ENCODE results near the gene CLK3. TPM values are rescaled to one million over a fixed set of nuclear protein-coding genes. Genes with fewer than 3 reads are reported as not detected.

The CLK3 gene
- polyA plus RNA-seq, 1 of the 3 experiments (the other 2 are of a cell fraction) = 67.7 TPM

DNA sequence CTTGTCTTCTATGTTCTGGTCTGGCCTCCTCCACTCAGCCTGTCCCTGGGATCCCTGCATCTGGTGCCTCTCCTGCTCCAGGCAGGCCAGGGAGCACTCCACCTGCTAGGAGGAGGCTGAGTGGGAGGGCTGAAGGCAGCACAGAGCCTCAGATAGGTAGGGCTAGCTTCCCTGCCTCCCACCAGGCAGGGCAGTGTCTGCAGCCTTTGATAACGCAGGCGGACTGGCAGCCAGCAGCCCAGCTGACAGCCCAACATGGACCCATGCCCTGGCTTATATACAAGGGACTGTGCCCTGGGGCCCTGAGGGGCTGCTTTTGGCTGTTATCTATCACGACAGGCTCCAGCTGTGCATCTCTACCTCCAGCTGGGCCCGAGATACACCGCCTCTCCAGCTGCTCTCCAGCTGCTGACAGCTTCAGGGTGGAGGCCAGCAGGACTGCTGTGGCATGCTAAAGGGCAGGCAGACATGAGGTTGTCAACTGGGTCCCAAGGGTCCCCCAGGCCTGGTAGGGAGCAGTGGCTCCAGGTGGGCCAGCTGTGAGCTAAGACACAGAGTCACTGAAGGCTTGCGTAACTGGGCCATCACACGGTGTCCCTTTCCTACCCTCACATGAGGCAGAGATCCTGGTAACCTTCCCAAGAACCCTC, 5.2 kb upstream of the CLK3 start (continued):
- TF ChIP-seq CHD2 (IDR thresholded peaks at IDR 0.05; ENCODE audit: low read length, partially characterized antibody) (peak; percentile 35), MAX (IDR thresholded peaks at IDR 0.05; ENCODE audit: low read depth) (no peak), GATA2 (CRISPR knock-in tag; IDR thresholded peaks at IDR 0.05) (peak; percentile 83), SIN3A (IDR thresholded peaks at IDR 0.05; ENCODE audit: borderline replicate concordance, low read depth, low read length) (no peak), NRF1 (IDR thresholded peaks at IDR 0.05; ENCODE audit: low read depth, low read length) (no peak), POLR2AphosphoS5 (IDR thresholded peaks at IDR 0.05; ENCODE audit: low read depth, low read length) (no peak), TEAD4 (IDR thresholded peaks at IDR 0.05; ENCODE audit: borderline replicate concordance, insufficient read depth) (no peak), MEF2A (IDR thresholded peaks at IDR 0.05; ENCODE audit: borderline replicate concordance, low read depth) (no peak), REST (IDR thresholded peaks at IDR 0.05; ENCODE audit: low read depth, low read length) (no peak), JUND (IDR thresholded peaks at IDR 0.05) (no peak), RAD21 (IDR thresholded peaks at IDR 0.05; ENCODE audit: low read length) (0 out of 2 replicates have a peak, but pooled peaks have one; percentile 5), RXRA (IDR thresholded peaks at IDR 0.05; ENCODE audit: borderline replicate concordance, low read depth) (no peak), SMC3 (IDR thresholded peaks at IDR 0.05; ENCODE audit: low read depth, low read length) (no peak)
- TF ChIP-seq, protein P1, sequence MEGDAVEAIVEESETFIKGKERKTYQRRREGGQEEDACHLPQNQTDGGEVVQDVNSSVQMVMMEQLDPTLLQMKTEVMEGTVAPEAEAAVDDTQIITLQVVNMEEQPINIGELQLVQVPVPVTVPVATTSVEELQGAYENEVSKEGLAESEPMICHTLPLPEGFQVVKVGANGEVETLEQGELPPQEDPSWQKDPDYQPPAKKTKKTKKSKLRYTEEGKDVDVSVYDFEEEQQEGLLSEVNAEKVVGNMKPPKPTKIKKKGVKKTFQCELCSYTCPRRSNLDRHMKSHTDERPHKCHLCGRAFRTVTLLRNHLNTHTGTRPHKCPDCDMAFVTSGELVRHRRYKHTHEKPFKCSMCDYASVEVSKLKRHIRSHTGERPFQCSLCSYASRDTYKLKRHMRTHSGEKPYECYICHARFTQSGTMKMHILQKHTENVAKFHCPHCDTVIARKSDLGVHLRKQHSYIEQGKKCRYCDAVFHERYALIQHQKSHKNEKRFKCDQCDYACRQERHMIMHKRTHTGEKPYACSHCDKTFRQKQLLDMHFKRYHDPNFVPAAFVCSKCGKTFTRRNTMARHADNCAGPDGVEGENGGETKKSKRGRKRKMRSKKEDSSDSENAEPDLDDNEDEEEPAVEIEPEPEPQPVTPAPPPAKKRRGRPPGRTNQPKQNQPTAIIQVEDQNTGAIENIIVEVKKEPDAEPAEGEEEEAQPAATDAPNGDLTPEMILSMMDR (IDR thresholded peaks at IDR 0.05) = no peak

DNA sequence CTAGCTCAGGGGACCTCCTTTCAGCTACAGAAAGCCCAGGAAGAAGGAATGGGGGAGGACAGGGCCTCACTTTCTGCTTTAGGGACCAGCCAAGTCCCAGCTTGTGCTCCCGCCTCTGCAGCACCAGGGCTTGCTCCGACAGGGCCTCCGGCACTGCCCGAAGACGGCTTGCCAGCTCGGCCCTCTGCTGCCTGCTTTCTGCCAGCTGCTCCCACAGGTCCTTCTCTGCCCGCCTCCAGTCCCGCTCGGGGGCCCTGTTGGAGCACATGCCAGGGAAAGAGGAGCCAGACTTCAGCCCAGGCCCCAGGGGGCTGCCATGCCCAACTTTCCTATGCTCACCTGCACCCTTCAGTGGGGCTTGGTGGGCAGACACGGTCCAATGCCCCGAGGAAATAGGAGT, 4.3 kb upstream of the CLK3 start:
- Histone ChIP-seq H3F3A (replicated peaks; ENCODE audit: insufficient read depth) (peaks cover 11% of the 10 kb centered on the region), H3K9ac (no peak overlapping the region), H3K79me2 (ENCODE audit: insufficient read depth) (peaks cover 16% of the 10 kb centered on the region), H3K27me3 (ENCODE audit: insufficient read depth) (no peaks in the 10 kb centered on the region), H3K9me3 (no peaks in the 10 kb centered on the region), H3K4me2 (no peak overlapping the region), H3K4me1 (ENCODE audit: control insufficient read depth in 1 of 2, insufficient read depth in 2 of 2, low read depth in 1 of 2, low read length in 1 of 2) (peaks cover 0 to 34% of the 10 kb centered on the region in 2 experiments; a peak in 2 of 4 replicates), H3K9me2 (no peaks in the 10 kb centered on the region), H3K27ac (ENCODE audit: low read depth in 2 of 2, low read length in 1 of 2) (no peak overlapping the region; a peak in 1 of 4 replicates), H3K4me3 (ENCODE audit: low read depth in 2 of 2, low read length in 1 of 2) (no peak overlapping the region), H2AFZ (ENCODE audit: low read depth) (no peak overlapping the region), H4K20me1 (ENCODE audit: insufficient read depth) (peaks cover 4% of the 10 kb centered on the region), H3K36me3 (replicated peaks in 1 of 2; ENCODE audit: control insufficient read depth in 1 of 2, insufficient read depth in 2 of 2, low read length in 1 of 2) (no peaks in the 10 kb centered on the region)
- ChIA-PET CTCF (interaction anchor here (1.2 to 2.7 kb wide), 3 partner anchors 10 to 291 kb away, joined by 3 to 11 read pairs (median 7); no protein-coding TSS in a partner anchor), POLR2A (interaction anchor here (0.5 to 1.4 kb wide), 5 partner anchors 13 to 346 kb away, joined by 3 to 6 read pairs (median 4); partner anchors contain the start of gene ARID3B)
- no peak for DNase-seq
- 92% methylated on average over 8 of the region's 11 CpGs for WGBS (ENCODE audit: low lambda C conversion rate)
- TF ChIP-seq RFX5 (IDR thresholded peaks at IDR 0.05; ENCODE audit: low read length) (no peak), POLR2AphosphoS5 (IDR thresholded peaks at IDR 0.05; ENCODE audit: low read depth, low read length) (no peak), EP300 (IDR thresholded peaks at IDR 0.05; ENCODE audit: borderline replicate concordance in 1 of 2, low read depth in 1 of 2, low read length in 1 of 2) (no peak), GABPA (IDR thresholded peaks at IDR 0.05; ENCODE audit: low read depth) (no peak), CHD2 (IDR thresholded peaks at IDR 0.05; ENCODE audit: low read length, partially characterized antibody) (no peak), FOXJ3 (CRISPR knock-in tag; IDR thresholded peaks at IDR 0.05) (no peak), EZH2phosphoT487 (IDR thresholded peaks at IDR 0.05; ENCODE audit: borderline replicate concordance, low read depth) (no peak), NRF1 (IDR thresholded peaks at IDR 0.05; ENCODE audit: low read depth, low read length) (no peak), TEAD4 (IDR thresholded peaks at IDR 0.05; ENCODE audit: borderline replicate concordance, insufficient read depth) (no peak), TAF1 (IDR thresholded peaks at IDR 0.05; ENCODE audit: borderline replicate concordance, low read depth, low read length) (no peak), PBX3 (IDR thresholded peaks at IDR 0.05) (no peak), FOSL2 (IDR thresholded peaks at IDR 0.05; ENCODE audit: borderline replicate concordance, low read depth) (no peak), ELF1 (IDR thresholded peaks at IDR 0.05) (no peak), SIN3A (IDR thresholded peaks at IDR 0.05; ENCODE audit: borderline replicate concordance, low read depth, low read length) (no peak)
- TF ChIP-seq, protein P2, sequence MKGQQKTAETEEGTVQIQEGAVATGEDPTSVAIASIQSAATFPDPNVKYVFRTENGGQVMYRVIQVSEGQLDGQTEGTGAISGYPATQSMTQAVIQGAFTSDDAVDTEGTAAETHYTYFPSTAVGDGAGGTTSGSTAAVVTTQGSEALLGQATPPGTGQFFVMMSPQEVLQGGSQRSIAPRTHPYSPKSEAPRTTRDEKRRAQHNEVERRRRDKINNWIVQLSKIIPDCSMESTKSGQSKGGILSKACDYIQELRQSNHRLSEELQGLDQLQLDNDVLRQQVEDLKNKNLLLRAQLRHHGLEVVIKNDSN (IDR thresholded peaks at IDR 0.05; ENCODE audit: borderline replicate concordance, low read depth) = no peak

Measured in SK-N-SH (cell line).